ENCODE data around the gene SLC22A5. TPM values are rescaled to one million over a fixed set of nuclear protein-coding genes. Genes with fewer than 3 reads are reported as not detected.

The SLC22A5 gene
- total and polyA plus RNA-seq, 2 of the 8 experiments (the other 6 are each of a cell fraction or from before 2014, with no cell fraction given): 4.0 to 9.0 TPM

DNA sequence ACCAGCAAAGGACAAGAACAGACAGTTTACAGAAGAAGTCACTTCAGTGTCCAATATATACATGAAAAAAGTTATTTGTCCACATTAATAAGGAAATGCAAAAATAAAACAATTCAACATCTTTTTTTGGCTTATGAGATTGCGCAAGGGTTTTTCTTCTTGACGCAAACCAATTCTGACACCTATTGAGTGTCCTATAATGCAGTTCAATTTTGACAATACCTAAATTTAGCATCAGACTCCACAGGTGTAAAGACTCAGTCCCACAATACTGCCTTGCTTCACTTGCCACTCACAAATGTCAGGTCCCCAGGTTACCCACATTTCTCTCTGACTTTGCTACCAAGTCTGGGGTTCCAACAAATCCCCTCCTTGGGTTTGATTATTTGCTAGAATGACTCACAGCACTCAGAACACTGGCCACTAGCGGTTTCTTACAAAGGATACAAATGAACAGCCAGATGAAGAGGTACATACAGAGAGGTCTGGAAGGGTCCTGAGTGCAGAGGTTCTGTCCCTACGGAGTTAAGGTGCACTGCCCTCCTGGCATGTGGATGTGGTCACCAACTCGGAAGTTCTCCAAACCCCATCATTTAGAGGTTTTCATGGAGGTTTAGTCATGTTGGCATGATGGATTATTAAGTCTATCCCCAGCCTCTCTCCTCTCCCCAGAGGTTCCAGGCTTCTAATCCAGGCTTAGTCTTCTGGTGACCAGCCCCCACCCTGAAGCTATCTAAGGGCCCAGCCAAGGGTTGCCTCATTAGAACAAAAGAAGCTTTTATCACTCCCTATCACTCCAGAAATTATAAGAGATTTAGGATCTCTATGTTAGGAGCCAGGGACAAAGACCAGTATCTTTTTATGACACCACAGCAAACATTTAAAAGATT, 27.0 kb upstream of the SLC22A5 start:
- no peak overlapping the region for H3K9ac ChIP-seq (replicated peaks in 1 of 4; ENCODE audit: extremely low read depth in 1 of 4, low read depth in 3 of 4, low read length in 3 of 4)
- no peak for FAIRE-seq
- no peak overlapping the region for H3K14ac ChIP-seq (ENCODE audit: insufficient read length)
- no peak overlapping the region for H2BK5ac ChIP-seq (ENCODE audit: low read depth, low read length)
- no peak overlapping the region for H4K8ac ChIP-seq (ENCODE audit: extremely low read depth, insufficient read depth, low read length)
- H2BK20ac ChIP-seq (ENCODE audit: low read length): no peak overlapping the region
- H3K23ac ChIP-seq (ENCODE audit: insufficient read length): no peak overlapping the region
- H4K20me1 ChIP-seq (replicated peaks in 1 of 2; ENCODE audit: control insufficient read depth in 1 of 2, insufficient read depth in 2 of 2, low read length in 2 of 2): no peaks in the 10 kb centered on the region
- no peaks in the 10 kb centered on the region for H3K23me2 ChIP-seq (ENCODE audit: low read depth, low read length)
- H3K9me3 ChIP-seq (ENCODE audit: insufficient read depth in 2 of 2, low read depth in 1 of 2, low read length in 1 of 2): no peaks in the 10 kb centered on the region
- no peaks in the 10 kb centered on the region for H3K4me1 ChIP-seq (replicated peaks in 1 of 4; ENCODE audit: control insufficient read depth in 3 of 4, insufficient read depth in 4 of 4, low read length in 3 of 4)
- no peak overlapping the region for H3K4ac ChIP-seq (replicated peaks; ENCODE audit: insufficient read length, low read depth, low read length)
- H3K18ac ChIP-seq (ENCODE audit: extremely low read depth, low read length): no peak overlapping the region
- H2BK15ac ChIP-seq (ENCODE audit: low read length): no peak overlapping the region
- no peak overlapping the region for H2AK5ac ChIP-seq (ENCODE audit: low read depth, low read length)
- no peak overlapping the region for H2BK120ac ChIP-seq (replicated peaks; ENCODE audit: low read depth, low read length)
- H3K56ac ChIP-seq (replicated peaks; ENCODE audit: insufficient read length, low read depth, low read length): no peak overlapping the region
- WGBS, 2 experiments (ENCODE audit: extremely low coverage in 1 of 2, insufficient coverage in 1 of 2, insufficient read length in 1 of 2, insufficient replicate concordance in 2 of 2, low coverage in 1 of 2, low lambda C conversion rate in 2 of 2, missing lambda C conversion rate in 1 of 2): 87% methylated on average over 5 of the region's 5 CpGs; no CpG with 5 or more reads in 1 of the 2 experiments
- H3K79me2 ChIP-seq (ENCODE audit: control insufficient read depth in 1 of 2, insufficient read depth in 2 of 2, low read length in 2 of 2): no peaks in the 10 kb centered on the region
- H3K79me1 ChIP-seq (ENCODE audit: low read depth, low read length): no peaks in the 10 kb centered on the region
- H3K27me3 ChIP-seq (replicated peaks in 1 of 4; ENCODE audit: control insufficient read depth in 3 of 4, extremely low read depth in 1 of 4, insufficient read depth in 3 of 4, low read length in 3 of 4): no peaks in the 10 kb centered on the region
- CTCF ChIA-PET (ENCODE audit: partially characterized antibody): interaction anchor here (0.6 kb wide), 1 partner anchor 33 kb away, joined by 3 read pairs; no protein-coding TSS in a partner anchor
- H2AFZ ChIP-seq (ENCODE audit: low read length): no peak overlapping the region
- no peak overlapping the region for H3K27ac ChIP-seq (ENCODE audit: low read depth, low read length)
- no peak overlapping the region for H4K5ac ChIP-seq (ENCODE audit: insufficient read length, low read depth, low read length)
- DNase-seq (ENCODE audit: low read depth in 1 of 2, low spot score in 2 of 2): no peak
- POLR2A ChIA-PET (ENCODE audit: partially characterized antibody): no interaction called here
- no peaks in the 10 kb centered on the region for H3K36me3 ChIP-seq (ENCODE audit: control insufficient read depth in 2 of 4, insufficient read depth in 4 of 4, low read length in 3 of 4)
- no peak overlapping the region for H2BK12ac ChIP-seq (ENCODE audit: low read depth, low read length)
- H3K4me2 ChIP-seq (ENCODE audit: insufficient read depth in 1 of 2, low read depth in 2 of 2, low read length in 2 of 2): no peak overlapping the region
- H4K91ac ChIP-seq (replicated peaks; ENCODE audit: insufficient read length, low read length): no peak overlapping the region
- TF ChIP-seq CEBPB (IDR thresholded peaks at IDR 0.05; ENCODE audit: low read depth, low read length) (peak; percentile 80; the same call in 1 of the 2 replicates), SP4 (IDR thresholded peaks at IDR 0.05; ENCODE audit: low read length) (no peak)
- no peak overlapping the region for H3K4me3 ChIP-seq (ENCODE audit: extremely low read depth in 1 of 4, insufficient read depth in 2 of 4, low read depth in 3 of 4, low read length in 4 of 4)

Data from H1 (cell line).